ENCODE measurements around the gene TREML2. TPM values are rescaled to one million over a fixed set of nuclear protein-coding genes. Genes with fewer than 3 reads are reported as not detected.

TREML2 gene
- total and polyA plus RNA-seq, 2 of the 8 experiments (the other 6 are each of a cell fraction or from before 2014, with no cell fraction given), result 0.09 to 0.18 TPM

DNA sequence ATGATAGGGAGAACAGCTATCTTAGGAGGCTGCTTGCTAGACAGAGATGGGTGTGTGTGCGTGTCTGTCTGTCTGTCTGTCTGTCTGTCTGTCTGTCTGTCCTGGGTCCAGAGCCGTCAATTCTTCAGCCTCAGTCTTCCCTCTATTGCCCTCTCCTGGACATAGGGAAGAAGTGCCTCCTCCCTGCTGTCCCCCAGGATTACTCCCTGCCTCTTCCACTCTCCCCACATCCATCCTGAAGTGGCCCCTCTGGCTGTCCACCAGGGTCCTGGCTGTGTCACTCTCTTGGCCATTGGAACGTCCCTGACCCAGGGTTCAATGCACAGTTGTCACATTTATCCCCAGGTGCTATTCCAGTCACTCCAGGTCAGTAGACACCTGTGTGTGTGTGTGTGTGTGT is 10.2 kb downstream of the TREML2 start (continued):
- TF ChIP-seq, protein P1, sequence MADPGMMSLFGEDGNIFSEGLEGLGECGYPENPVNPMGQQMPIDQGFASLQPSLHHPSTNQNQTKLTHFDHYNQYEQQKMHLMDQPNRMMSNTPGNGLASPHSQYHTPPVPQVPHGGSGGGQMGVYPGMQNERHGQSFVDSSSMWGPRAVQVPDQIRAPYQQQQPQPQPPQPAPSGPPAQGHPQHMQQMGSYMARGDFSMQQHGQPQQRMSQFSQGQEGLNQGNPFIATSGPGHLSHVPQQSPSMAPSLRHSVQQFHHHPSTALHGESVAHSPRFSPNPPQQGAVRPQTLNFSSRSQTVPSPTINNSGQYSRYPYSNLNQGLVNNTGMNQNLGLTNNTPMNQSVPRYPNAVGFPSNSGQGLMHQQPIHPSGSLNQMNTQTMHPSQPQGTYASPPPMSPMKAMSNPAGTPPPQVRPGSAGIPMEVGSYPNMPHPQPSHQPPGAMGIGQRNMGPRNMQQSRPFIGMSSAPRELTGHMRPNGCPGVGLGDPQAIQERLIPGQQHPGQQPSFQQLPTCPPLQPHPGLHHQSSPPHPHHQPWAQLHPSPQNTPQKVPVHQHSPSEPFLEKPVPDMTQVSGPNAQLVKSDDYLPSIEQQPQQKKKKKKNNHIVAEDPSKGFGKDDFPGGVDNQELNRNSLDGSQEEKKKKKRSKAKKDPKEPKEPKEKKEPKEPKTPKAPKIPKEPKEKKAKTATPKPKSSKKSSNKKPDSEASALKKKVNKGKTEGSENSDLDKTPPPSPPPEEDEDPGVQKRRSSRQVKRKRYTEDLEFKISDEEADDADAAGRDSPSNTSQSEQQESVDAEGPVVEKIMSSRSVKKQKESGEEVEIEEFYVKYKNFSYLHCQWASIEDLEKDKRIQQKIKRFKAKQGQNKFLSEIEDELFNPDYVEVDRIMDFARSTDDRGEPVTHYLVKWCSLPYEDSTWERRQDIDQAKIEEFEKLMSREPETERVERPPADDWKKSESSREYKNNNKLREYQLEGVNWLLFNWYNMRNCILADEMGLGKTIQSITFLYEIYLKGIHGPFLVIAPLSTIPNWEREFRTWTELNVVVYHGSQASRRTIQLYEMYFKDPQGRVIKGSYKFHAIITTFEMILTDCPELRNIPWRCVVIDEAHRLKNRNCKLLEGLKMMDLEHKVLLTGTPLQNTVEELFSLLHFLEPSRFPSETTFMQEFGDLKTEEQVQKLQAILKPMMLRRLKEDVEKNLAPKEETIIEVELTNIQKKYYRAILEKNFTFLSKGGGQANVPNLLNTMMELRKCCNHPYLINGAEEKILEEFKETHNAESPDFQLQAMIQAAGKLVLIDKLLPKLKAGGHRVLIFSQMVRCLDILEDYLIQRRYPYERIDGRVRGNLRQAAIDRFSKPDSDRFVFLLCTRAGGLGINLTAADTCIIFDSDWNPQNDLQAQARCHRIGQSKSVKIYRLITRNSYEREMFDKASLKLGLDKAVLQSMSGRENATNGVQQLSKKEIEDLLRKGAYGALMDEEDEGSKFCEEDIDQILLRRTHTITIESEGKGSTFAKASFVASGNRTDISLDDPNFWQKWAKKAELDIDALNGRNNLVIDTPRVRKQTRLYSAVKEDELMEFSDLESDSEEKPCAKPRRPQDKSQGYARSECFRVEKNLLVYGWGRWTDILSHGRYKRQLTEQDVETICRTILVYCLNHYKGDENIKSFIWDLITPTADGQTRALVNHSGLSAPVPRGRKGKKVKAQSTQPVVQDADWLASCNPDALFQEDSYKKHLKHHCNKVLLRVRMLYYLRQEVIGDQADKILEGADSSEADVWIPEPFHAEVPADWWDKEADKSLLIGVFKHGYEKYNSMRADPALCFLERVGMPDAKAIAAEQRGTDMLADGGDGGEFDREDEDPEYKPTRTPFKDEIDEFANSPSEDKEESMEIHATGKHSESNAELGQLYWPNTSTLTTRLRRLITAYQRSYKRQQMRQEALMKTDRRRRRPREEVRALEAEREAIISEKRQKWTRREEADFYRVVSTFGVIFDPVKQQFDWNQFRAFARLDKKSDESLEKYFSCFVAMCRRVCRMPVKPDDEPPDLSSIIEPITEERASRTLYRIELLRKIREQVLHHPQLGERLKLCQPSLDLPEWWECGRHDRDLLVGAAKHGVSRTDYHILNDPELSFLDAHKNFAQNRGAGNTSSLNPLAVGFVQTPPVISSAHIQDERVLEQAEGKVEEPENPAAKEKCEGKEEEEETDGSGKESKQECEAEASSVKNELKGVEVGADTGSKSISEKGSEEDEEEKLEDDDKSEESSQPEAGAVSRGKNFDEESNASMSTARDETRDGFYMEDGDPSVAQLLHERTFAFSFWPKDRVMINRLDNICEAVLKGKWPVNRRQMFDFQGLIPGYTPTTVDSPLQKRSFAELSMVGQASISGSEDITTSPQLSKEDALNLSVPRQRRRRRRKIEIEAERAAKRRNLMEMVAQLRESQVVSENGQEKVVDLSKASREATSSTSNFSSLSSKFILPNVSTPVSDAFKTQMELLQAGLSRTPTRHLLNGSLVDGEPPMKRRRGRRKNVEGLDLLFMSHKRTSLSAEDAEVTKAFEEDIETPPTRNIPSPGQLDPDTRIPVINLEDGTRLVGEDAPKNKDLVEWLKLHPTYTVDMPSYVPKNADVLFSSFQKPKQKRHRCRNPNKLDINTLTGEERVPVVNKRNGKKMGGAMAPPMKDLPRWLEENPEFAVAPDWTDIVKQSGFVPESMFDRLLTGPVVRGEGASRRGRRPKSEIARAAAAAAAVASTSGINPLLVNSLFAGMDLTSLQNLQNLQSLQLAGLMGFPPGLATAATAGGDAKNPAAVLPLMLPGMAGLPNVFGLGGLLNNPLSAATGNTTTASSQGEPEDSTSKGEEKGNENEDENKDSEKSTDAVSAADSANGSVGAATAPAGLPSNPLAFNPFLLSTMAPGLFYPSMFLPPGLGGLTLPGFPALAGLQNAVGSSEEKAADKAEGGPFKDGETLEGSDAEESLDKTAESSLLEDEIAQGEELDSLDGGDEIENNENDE (IDR thresholded peaks at IDR 0.05; ENCODE audit: insufficient replicate concordance, low read length), result no peak
- TF ChIP-seq, protein P2, sequence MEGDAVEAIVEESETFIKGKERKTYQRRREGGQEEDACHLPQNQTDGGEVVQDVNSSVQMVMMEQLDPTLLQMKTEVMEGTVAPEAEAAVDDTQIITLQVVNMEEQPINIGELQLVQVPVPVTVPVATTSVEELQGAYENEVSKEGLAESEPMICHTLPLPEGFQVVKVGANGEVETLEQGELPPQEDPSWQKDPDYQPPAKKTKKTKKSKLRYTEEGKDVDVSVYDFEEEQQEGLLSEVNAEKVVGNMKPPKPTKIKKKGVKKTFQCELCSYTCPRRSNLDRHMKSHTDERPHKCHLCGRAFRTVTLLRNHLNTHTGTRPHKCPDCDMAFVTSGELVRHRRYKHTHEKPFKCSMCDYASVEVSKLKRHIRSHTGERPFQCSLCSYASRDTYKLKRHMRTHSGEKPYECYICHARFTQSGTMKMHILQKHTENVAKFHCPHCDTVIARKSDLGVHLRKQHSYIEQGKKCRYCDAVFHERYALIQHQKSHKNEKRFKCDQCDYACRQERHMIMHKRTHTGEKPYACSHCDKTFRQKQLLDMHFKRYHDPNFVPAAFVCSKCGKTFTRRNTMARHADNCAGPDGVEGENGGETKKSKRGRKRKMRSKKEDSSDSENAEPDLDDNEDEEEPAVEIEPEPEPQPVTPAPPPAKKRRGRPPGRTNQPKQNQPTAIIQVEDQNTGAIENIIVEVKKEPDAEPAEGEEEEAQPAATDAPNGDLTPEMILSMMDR (IDR thresholded peaks at IDR 0.05; ENCODE audit: control extremely low read depth in 1 of 3, insufficient read depth in 1 of 3, low read depth in 1 of 3, low read length in 3 of 3), result peak; percentile 12 to 46 (median 40); a peak in 3 of 4 replicates
- TF ChIP-seq CEBPB (IDR thresholded peaks at IDR 0.05; ENCODE audit: low read depth, low read length), result no peak
